ENCODE data around the gene RNF144B.
"Not testable (repeated sequence)": the region's sequence is repeated elsewhere in the genome, so short reads cannot be mapped to it uniquely, and the experiment has no call there.

RNF144B gene

DNA sequence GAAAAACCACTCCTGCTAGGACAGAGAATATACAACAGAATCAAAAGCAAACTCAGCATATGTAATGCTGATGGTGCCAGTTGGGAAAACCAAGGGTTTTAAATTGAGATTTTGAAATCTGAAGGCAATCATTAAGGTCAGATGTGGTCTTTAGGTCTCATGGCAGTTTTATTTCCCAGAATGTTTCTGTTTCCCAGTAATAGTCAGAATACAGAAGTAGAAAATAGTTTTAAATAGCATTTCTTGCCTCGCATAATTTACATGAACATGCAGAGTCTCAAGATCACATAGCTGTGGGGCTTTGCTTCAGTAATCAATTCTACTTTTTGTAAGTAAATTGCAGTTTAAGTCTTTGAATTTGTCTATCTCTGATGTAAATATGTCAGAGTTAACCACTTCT is 58.1 kb downstream of the RNF144B start:
- DNase-seq (ENCODE audit: low spot score): no peak

DNA sequence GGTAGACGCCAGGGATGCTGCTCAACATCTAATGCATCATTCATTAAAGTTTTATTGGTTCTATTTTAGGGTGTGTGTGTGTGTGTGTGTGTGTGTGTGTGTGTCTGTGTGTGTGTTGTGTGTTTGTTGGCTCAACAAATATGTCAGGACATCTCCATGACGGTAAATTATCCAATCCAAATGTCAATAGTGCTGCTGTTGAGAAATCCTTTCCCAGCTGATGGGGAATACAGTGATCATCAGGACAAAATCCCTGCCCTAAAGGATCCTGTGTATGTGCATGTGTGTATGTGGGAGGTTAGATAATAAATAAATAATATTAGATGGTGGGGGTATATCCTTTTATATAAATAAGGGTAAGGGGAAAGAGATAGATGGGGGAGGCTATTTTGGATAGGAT is 59.6 kb downstream of the RNF144B start:
- DNase-seq (ENCODE audit: low spot score): no peak

GRCh38 chr6:18447552-18447951 is 60.4 kb downstream of the RNF144B start:
- DNase-seq (ENCODE audit: low spot score): no peak

GRCh38 chr6:18451756-18452155 is 64.6 kb downstream of the RNF144B start:
- DNase-seq (ENCODE audit: low spot score): no peak

- no peak for DNase-seq (ENCODE audit: low spot score)
Observed at GRCh38 chr6:18454446-18454845, 67.3 kb downstream of the RNF144B start.

DNA sequence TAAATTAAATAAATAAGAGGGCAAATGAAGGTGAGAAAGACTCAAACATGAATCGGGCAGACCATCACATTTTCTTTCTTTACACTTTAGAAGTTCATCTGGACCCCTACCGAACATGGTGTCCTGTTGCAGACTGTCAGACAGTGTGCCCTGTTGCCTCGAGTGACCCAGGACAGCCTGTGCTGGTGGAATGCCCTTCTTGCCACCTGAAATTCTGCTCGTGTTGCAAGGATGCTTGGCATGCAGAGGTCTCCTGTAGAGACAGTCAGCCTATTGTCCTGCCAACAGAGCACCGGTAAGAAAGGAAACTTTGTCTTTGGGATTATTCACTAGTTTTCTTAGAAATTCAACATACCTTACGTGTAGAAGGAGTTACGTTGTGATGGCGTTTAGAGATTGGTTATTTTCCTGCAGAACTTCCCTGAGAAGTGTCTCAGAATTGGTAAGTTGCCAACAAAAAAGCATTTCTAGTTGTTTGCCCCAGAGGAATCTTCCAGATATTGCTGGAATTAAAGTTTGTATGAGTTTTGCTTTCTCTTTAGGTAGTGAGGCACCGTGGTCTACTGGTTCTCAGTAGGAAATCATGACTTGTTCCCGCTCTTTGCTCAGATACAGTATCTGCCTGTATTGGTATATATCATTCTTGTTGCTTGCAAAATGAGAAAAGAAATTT is 70.1 kb downstream of the RNF144B start:
- no peak for DNase-seq (ENCODE audit: low spot score)

DNA sequence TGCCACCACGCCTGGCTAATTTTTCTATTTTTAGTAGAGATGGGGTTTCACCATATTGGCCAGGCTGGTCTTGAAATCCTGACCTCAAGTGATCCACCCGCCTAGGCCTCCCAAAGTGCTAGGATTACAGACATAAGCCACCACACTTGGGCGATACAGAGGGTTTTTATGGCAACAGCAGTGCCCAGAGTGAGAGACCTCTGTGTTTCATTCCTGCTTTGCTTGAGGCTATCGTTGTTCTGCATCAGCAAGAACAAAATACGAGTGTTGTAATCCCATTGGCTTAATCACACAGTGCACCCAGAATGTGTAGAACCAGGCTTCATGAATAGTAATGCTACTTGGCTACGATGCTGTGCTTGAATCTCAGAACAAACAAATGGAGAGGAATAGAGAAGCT is 70.9 kb downstream of the RNF144B start:
- DNase-seq (ENCODE audit: low spot score): not testable (repeated sequence)

DNA sequence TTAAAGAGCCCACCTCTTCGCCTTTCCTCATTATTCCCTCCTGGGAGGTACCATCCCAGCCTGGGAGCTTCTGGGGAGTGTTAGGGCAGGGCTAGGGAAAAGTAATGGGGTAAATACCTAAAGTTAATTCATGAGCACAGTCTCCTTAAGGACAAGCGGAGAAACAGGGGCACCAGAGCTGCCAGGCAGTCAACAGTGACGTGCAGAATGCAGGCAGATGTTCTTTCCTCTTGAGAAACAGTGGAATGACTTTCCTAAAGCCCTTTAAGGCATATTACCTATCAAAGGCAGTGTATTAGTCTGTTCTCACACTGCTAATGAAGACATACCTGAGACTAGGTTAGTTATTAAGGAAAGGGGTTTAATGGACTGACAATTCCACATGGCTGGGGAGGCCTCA is 76.3 kb downstream of the RNF144B start:
- no peak for DNase-seq (ENCODE audit: low spot score)

- DNase-seq (ENCODE audit: low spot score): no peak
Observed at GRCh38 chr6:18464176-18464575, 77.0 kb downstream of the RNF144B start.

DNA sequence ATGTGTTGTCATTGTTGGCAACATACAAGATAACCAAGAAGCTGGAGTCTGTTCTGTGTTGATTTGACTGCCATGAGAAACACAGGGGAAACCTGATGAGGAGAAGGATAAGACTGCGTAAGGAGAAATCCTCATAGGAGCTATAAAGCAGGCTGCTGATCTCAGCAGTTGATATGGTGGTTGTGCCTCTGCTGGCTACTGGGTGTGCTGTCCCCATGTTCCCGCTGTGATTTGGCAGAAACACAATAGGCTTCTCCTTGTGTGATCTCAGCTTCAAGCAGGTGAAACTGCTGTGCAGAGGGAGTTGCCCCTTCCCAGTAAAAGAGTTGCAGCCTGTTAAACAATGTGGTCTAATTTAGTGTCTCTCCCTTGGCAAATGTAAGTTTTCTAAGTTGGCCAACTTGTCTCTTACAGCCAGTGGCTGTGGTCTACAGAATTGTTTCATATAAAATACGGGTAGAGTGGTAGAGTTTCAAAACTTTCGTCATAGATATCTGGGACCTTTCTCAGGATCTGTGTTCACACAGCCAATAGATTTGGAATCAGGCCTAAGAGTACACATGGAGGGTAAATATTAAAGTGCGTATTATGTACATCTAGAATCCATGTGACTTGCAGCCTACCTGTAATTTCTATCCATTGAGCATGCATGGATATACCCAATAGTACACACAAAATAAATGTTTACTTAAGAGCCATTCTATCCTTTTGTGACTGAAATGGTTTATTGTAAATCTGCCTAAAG is 78.4 kb downstream of the RNF144B start:
- no peak for DNase-seq (ENCODE audit: low spot score)

- DNase-seq (ENCODE audit: low spot score): no peak
Observed at GRCh38 chr6:18467741-18468502, 80.8 kb downstream of the RNF144B start.

- DNase-seq (ENCODE audit: low spot score): no peak
Observed at GRCh38 chr6:18468503-18468843, 81.3 kb downstream of the RNF144B start.

DNA sequence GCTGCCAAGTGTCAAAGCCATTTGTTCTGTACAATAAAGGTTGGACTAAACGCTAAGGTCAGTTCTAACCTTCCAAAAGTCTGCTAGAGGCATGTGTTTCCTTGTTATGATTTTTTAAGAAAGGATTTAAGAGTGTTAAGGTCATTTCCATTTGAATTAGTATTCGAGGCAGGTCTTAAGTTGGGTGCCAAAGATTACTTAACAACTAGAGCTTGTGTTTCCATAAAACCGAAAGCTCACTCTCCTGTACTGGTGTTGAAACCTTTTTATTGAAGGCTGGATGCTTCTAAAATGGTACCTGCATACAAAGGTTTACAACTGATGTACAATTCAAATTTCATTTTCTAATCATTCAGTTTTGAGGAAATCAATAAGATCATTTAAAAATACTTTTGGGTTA is 82.4 kb downstream of the RNF144B start:
- no peak for DNase-seq (ENCODE audit: low spot score)

DNA sequence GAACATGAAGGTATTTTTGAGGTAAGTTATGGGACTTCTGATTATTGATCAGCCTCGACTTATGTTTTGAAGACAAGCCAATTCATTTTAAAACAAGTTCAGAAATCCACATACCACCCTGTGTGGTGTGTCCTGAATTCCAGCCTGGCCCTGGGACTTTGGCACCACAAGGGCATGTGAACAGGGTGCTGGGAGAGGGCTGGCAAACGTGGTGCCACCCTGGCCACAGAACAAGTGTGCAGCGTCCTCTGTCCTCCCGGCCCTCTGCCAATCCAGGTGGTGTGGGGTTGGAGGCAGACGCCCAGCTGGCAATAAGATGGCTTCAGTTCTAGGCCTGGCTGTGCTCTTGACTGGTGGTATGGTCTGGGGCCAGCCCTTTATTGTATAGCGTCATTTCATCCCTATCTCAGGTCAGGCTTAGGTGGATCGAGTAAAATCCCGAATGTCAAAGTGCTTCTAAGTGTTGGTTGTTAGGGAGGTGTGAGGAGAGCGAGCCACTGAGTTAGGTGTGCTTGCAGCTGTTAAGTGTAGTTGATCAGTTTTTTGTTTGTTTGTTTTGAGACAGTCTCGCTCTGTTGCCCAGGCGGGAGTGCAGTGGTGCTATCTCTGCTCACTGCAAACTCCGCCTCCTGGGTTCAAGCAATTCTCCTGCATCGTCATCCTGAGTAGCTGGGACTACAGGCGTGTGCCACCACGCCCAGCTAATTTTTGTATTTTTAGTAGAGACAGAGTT is 84.2 kb downstream of the RNF144B start:
- DNase-seq (ENCODE audit: low spot score): no peak

- DNase-seq (ENCODE audit: low spot score): no peak
Observed at GRCh38 chr6:18472941-18473340, 85.8 kb downstream of the RNF144B start.

DNA sequence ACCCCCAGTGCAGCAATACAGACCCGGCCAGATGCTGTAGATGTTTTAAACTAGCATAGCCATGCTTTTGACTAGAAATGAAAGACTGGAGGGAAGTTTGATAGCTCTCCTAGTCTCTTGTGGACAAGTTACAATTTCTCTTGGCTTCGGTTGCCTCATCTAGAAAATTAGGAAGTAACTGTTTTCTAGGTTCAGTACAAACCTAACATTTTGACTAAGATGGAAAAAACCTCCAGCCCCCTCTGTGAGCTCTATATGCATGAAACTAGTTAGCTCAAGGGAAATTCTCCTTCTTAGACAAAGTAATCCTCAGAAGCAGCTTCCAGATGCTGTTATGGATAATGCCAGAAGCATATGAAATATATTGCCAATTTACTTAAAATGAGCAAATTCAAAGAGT is 86.6 kb downstream of the RNF144B start:
- DNase-seq (ENCODE audit: low spot score): no peak

DNA sequence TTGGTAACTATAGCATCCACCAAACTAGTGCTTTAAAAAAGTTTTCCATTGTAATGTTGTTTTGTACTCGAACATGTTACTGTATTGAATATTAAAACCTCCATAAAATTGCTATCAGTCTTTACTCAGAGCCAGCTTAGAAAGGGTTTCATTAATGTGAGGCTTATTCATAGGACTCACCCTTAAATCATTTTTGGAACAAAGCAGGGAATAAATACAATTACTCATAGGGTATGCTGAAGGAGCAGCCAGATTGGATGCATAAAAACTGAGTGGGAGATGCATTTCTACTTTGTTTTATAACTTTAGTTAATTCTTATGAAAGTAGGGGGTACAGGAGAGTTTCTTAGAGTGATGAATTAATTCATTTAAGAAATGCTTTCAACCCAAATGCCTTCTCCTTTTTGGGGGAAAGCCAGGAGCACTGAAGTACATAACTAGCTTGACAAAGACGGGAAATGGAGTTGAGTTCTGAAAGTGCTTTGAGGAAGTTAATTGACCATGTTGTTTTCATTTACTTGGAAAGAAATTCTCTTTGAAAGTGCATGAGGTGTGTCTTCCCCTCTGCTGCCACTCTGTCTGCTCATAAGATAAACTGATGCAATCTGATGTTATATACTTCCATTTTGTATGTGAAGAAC is 90.3 kb downstream of the RNF144B start:
- DNase-seq (ENCODE audit: low spot score): no peak

GRCh38 chr6:18478610-18479009 is 91.5 kb downstream of the RNF144B start:
- no peak for DNase-seq (ENCODE audit: low spot score)

DNA sequence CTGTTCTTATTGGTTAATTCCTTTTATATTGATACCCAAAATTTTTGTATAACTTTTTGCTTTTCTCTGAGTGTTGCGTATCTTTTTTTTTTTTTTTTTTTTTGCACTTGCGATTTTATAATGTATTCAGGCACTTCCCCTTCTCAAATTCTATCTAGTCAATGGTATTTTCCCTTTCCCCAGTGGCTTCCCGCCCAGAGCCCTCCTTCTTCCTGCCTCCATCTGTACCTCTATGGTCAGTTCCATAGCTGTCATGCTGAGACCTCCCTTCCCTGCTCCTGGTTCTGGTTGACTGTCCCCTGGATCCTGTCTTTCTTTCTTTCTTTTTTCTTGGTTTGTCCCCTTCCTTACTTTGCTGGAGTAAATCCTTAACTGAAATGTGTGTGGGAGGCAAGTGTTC is 94.7 kb downstream of the RNF144B start:
- no peak for DNase-seq (ENCODE audit: low spot score)

- no peak for DNase-seq (ENCODE audit: low spot score)
Observed at GRCh38 chr6:18485660-18486435, 98.7 kb downstream of the RNF144B start.

- DNase-seq (ENCODE audit: low spot score): no peak
Observed at GRCh38 chr6:18488004-18488403, 100.9 kb downstream of the RNF144B start.

All from ecto neural progenitor cell (in vitro differentiated cells).